Neural cell (in vitro differentiated cells): ENCODE data around the gene SUMO3. TPM values are rescaled to one million over a fixed set of nuclear protein-coding genes. Genes with fewer than 3 reads are reported as not detected.

ENCODE experiments used
- H2AFZ ChIP-seq: fragments of 200-600, 300-800 bp; sonication (generic), shearing (Covaris generic); 2 replicates; pipeline ENCODE4 v1.6.0; 2014; ENCODE audit warnings: low read depth, mild to moderate bottlenecking, antibody characterized with exemption, low read length, moderate library complexity
- H3F3A ChIP-seq: fragments of 200-600 bp; shearing (Covaris generic); 2 replicates; pipeline ENCODE4 v1.6.1; 2016; ENCODE audit warnings: mild to moderate bottlenecking, moderate library complexity, mixed read lengths, antibody characterized with exemption, low read length; ENCODE audit not compliant: insufficient read depth, poor library complexity, severe bottlenecking
- H3K27ac ChIP-seq: fragments of 200-600, 300-800 bp; sonication (generic), shearing (Covaris generic); 2 replicates; pipeline ENCODE4 v1.5.1; 2014; ENCODE audit warnings: mild to moderate bottlenecking, low read length, moderate library complexity
- H3K27me3 ChIP-seq: fragments of 300-800, 200-600 bp; sonication (generic), shearing (Covaris generic); 2 replicates; pipeline ENCODE4 v1.6.0; 2014; ENCODE audit warnings: mild to moderate bottlenecking, low read depth, low read length, moderate library complexity; ENCODE audit not compliant: insufficient read depth
- H3K36me3 ChIP-seq: fragments of 300-800, 200-600 bp; sonication (generic), shearing (Covaris generic); 2 replicates; pipeline ENCODE4 v1.5.1; 2014; ENCODE audit warnings: mild to moderate bottlenecking, antibody characterized with exemption, low read length, moderate library complexity; ENCODE audit not compliant: insufficient read depth
- H3K4me2 ChIP-seq: fragments of 300-800, 200-600 bp; sonication (generic), shearing (Covaris generic); 2 replicates; pipeline ENCODE4 v1.6.0; 2014; ENCODE audit warnings: mild to moderate bottlenecking, low read length
- H3K4me3 ChIP-seq: fragments of 300-800, 200-600 bp; sonication (generic), shearing (Covaris generic); 2 replicates; pipeline ENCODE4 v1.5.1; 2014; ENCODE audit warnings: mild to moderate bottlenecking, low read length, moderate library complexity
- H3K79me2 ChIP-seq: fragments of 200-600 bp; shearing (Covaris generic); replicated peaks from 2 replicates; pipeline ENCODE4 v1.6.0; 2014; ENCODE audit warnings: mild to moderate bottlenecking, low read length, moderate library complexity; ENCODE audit not compliant: insufficient read depth
- H3K9ac ChIP-seq: fragments of 300-800, 200-600 bp; sonication (generic), shearing (Covaris generic); 2 replicates; pipeline ENCODE4 v1.6.1; 2016; ENCODE audit warnings: mild to moderate bottlenecking, low read length, mixed read lengths
- H3K9me2 ChIP-seq: fragments of 200-600 bp; shearing (Covaris generic); 2 replicates; pipeline ENCODE4 v1.6.1; 2016; ENCODE audit warnings: mild to moderate bottlenecking, low read length, mixed read lengths; ENCODE audit not compliant: insufficient read depth
- H3K9me3 ChIP-seq: fragments of 200-600, 300-800 bp; sonication (generic), shearing (Covaris generic); 2 replicates; pipeline ENCODE4 v1.6.1; 2016; ENCODE audit warnings: mild to moderate bottlenecking, mixed run types, low read length, moderate library complexity, mixed read lengths
- H4K20me1 ChIP-seq: fragments of 200-600 bp; shearing (Covaris generic); 2 replicates; pipeline ENCODE4 v1.6.1; 2016; ENCODE audit warnings: mild to moderate bottlenecking, mixed run types; ENCODE audit not compliant: insufficient read depth
- CTCF ChIP-seq: fragments of 450-650 bp; IDR thresholded peaks from 2 replicates; pipeline ENCODE4 v1.5.1; 2014; ENCODE audit warnings: antibody characterized with exemption, mild to moderate bottlenecking, moderate library complexity; ENCODE audit not compliant: poor library complexity, severe bottlenecking
- EP300 ChIP-seq: fragments of 450-650 bp; conservative IDR thresholded peaks from 2 replicates; pipeline ENCODE4 v1.6.1; 2014; ENCODE audit warnings: antibody characterized with exemption, mild to moderate bottlenecking, moderate library complexity; ENCODE audit not compliant: poor library complexity, severe bottlenecking
- EZH2 ChIP-seq: fragments of 200-600, 300-800 bp; shearing (Covaris generic), sonication (generic); IDR thresholded peaks from 2 replicates; pipeline ENCODE4 v1.6.1; 2014; ENCODE audit warnings: antibody characterized with exemption, low read length, borderline replicate concordance, mild to moderate bottlenecking; ENCODE audit not compliant: insufficient read depth, poor library complexity, severe bottlenecking
- MXI1 ChIP-seq: fragments of 450-650 bp; conservative IDR thresholded peaks from 2 replicates; pipeline ENCODE4 v1.6.1; 2014; ENCODE audit warnings: antibody characterized with exemption, mild to moderate bottlenecking; ENCODE audit not compliant: poor library complexity, severe bottlenecking
- POLR2AphosphoS5 ChIP-seq: IDR thresholded peaks from 2 replicates; pipeline ENCODE4 v1.6.1; 2012
- REST ChIP-seq: IDR thresholded peaks from 2 replicates; pipeline ENCODE4 v1.6.1; 2012; ENCODE audit warnings: borderline replicate concordance
- SMC3 ChIP-seq: fragments of 450-650 bp; conservative IDR thresholded peaks from 2 replicates; pipeline ENCODE4 v1.6.1; 2014; ENCODE audit warnings: antibody characterized with exemption, mild to moderate bottlenecking, moderate library complexity; ENCODE audit not compliant: poor library complexity
- TAF1 ChIP-seq: IDR thresholded peaks from 2 replicates; pipeline ENCODE4 v1.6.1; 2012; ENCODE audit warnings: low read depth
- polyA plus RNA-seq: library from polyadenylated mRNA; depleted of rRNA; stranded (reverse); fragments of >200 nt; gene quantifications from 2 replicates; pipeline ENCODE4 v1.2.3, GENCODE V29; 2014

Gene SUMO3
- polyA plus RNA-seq, 1 donor from 2014 or later, result 113 TPM

DNA sequence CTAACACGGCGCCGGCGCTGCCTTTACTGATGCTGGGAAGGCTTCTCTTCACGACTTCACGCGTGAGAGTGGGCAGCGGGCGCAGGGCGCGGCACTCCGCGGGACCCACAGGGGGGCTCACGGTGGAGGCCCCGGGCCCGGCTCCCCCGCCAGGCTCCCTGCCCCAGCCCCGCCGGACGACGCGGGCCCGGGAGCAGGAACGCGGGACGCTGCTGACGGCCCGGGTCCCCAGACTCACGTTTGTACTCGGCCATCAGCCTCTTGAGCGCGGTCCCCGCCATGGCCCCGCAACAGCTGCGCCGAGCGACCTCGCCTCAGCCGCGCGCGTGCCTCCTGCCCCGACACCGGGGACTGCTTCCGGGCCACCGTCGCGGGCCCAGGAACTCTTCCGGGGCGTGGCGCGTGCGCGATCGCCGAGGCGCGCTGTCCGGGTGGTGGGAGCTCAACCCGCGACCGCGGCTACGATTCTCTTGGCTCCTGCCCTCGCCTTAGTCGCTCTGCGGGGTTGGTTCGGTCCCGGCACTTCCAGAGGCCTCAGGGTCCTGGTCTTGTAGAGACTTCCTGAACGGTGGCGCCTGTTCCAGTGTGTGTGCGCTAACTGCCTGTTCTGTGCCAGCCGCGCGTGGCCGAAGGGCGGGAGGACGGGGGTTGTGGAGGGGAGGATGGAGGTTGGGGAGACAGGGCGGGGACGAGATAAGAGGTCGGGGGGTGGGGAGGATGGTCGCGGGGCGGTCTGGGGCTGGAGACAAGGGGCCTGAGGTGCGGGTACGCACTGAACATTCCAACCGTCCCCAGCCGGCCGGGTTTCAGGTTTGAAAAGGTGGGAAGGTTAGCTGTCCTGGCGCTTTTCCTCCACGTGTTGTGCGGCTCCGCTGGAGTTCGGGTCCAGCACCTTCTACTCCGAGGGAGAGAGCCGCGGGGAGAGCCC, 16.1 kb downstream of the SUMO3 start, which contains the start of gene UBE2G2:
TSS of gene UBE2G2 (minus strand) at position 353 of the 928 bp plus-strand sequence. CDS start at position 281, 72 bp downstream.
- Histone ChIP-seq H3K9me3 (no peaks in the 10 kb centered on the region), H3K4me3 (peak within 1 kb of the TSS; percentile 87), H3K27me3 (no peaks in the 10 kb centered on the region), H4K20me1 (no peaks in the 10 kb centered on the region), H3K79me2 (peaks cover 32% of the 10 kb centered on the region), H3K36me3 (peaks cover 6% of the 10 kb centered on the region), H3F3A (no peaks in the 10 kb centered on the region), H2AFZ (peak within 1 kb of the TSS; percentile 74), H3K9ac (peak within 1 kb of the TSS; percentile 77), H3K9me2 (no peaks in the 10 kb centered on the region), H3K4me2 (peak within 1 kb of the TSS; percentile 87), H3K27ac (peak within 1 kb of the TSS; percentile 58)
- TF ChIP-seq EZH2 (no peak), REST (no peak), SMC3 (peak; percentile 22), MXI1 (peak; percentile 99), TAF1 (no peak), EP300 (peak; percentile 13), POLR2AphosphoS5 (peak; percentile 92)

GRCh38 chr21:44800971-44801467, 16.8 kb downstream of the SUMO3 start:
- Histone ChIP-seq H3K27ac (peak overlapping the region; percentile 10), H3K9me3 (no peaks in the 10 kb centered on the region), H3K79me2 (peaks cover 39% of the 10 kb centered on the region), H3K27me3 (no peaks in the 10 kb centered on the region), H3K36me3 (peaks cover 6% of the 10 kb centered on the region), H3K9me2 (no peaks in the 10 kb centered on the region), H4K20me1 (no peaks in the 10 kb centered on the region), H3F3A (no peaks in the 10 kb centered on the region), H3K4me2 (peak overlapping the region; percentile 87), H3K4me3 (peak overlapping the region; percentile 87), H2AFZ (no peak overlapping the region), H3K9ac (peak overlapping the region; percentile 77)
- TF ChIP-seq POLR2AphosphoS5 (no peak), EZH2 (no peak), CTCF (peak; percentile 57), SMC3 (no peak), REST (peak; percentile 1), TAF1 (no peak)
